Stimulated activated CD4-positive, alpha-beta T cell treated with anti-CD3 and anti-CD28 coated beads, Interleukin-2, amount 100 ng/mL, for 24 hours (primary cell): Measurements from ENCODE around the gene MAST1.
"Not testable (repeated sequence)": the region's sequence is repeated elsewhere in the genome, so short reads cannot be mapped to it uniquely, and the experiment has no call there.

Source experiments
- DNase-seq, 2 donors: peaks; one replicate each; pipeline ENCODE4 v3.0.0-alpha.2; 2020

The MAST1 gene

DNA sequence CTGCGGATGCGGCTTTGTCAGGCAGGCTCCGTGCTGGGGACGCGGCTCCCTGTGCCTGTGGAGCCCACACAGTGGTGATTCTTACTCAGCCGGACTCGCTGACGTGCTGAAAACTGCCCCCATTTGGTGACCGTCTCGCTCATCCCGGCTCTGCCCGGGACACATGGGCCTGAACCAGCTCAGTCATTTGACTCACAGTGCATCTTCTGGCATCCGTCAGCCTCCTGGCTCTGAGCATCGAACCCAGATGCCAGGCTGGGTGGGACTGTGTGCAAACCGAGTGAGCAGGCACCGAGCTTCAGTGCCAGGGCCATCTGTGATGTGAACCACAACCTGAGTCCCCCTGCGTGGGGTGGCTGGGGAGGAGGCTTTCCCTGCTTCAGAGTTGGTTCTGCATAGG lies 58.1 kb downstream of the MAST1 start:
- DNase-seq = no peak

DNA sequence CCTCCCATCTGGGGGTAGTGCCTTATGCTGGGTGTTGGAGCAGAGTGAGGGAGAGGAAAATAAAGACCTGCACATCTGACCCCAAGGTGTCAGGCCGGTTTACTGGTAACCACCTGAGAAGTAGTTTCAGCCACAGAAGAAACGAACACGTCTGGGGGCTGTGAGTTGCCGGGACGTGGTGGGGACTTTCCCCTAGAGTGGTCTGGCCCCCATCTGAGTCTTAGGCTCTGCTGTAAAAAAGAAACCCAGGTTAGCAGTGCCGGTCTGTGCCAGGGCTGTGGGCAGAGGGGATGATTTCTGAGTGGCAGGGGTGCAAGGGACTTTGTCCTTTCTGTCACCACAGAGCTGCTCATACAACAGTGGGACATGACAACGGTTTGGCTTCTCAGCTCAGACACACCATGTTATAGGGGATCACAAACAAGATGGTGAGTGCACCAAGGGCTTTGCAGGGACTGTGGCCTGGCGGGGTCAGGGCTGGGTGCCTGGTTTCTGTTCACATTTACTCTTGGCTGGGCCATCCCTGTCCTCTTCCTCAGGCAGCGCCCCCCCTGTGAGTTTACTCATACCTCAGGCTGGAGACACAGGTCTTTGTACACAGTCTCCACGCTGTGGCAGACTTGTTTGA lies 61.7 kb downstream of the MAST1 start:
- DNase-seq = no peak

DNA sequence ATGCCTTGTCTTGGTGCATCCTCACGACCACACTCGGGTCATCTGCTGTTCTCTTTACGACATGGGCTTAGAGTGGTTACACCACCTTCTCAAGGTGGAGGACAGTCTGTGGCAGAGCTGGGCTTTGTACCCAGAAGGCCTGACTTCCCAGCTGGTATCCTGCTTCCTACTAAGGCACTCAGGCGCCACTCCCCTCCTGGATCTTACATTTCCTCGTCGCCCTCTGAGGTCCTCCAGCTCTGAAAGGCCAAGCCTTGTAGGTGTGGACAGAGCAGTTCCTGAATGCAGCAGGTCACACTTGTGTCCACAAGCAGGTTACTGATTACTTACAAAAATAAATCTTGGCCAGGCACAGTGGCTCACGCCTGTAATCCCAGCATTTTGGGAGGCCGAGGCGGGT lies 68.9 kb downstream of the MAST1 start:
- DNase-seq = no peak

DNA sequence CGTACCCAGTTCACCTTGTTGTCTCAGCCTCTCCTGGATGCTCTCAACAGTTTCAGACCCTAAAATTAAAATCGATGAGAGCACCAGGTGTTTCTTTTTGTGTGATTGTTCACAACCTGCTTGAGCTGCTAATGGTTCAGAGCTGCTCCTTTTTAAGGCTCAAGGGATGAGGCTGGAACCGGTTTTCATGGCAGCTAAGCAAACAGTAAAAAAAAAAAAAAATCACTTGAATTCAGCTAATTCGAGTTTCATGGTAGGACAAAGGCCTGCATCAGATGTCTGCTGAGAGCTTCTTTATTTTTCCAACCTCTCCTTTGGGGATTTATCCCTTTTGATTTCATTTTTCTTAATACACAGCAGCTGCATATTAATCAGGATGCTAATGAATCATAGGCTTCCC lies 74.3 kb downstream of the MAST1 start:
- DNase-seq = no peak

DNA sequence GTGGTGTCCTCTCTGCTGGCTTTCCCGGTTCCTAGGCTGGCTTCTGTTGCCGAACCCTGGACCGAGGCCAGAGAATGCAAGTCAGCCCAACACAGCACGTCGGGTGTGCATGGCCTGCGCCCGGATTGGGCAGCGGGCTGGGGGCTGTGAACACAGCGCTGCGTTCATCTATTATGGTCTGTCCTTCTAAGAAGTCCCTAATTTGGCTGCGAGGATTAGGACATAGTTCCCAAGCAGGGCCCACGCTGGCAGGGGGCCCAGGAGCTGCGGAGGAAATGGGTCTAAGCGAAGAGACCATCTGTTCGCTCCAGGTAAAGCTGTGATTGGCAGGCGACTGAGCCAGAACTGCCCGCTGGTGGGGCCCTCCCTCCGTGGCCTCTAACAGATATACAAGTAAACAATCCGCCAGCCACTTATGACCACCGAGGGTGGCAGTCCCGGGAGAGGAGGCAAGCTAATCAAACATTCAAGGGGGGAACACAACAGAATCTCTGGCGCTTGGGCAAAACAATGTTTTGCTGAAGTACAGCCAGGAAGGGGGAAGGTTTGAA lies 74.8 kb downstream of the MAST1 start:
- no peak for DNase-seq

DNA sequence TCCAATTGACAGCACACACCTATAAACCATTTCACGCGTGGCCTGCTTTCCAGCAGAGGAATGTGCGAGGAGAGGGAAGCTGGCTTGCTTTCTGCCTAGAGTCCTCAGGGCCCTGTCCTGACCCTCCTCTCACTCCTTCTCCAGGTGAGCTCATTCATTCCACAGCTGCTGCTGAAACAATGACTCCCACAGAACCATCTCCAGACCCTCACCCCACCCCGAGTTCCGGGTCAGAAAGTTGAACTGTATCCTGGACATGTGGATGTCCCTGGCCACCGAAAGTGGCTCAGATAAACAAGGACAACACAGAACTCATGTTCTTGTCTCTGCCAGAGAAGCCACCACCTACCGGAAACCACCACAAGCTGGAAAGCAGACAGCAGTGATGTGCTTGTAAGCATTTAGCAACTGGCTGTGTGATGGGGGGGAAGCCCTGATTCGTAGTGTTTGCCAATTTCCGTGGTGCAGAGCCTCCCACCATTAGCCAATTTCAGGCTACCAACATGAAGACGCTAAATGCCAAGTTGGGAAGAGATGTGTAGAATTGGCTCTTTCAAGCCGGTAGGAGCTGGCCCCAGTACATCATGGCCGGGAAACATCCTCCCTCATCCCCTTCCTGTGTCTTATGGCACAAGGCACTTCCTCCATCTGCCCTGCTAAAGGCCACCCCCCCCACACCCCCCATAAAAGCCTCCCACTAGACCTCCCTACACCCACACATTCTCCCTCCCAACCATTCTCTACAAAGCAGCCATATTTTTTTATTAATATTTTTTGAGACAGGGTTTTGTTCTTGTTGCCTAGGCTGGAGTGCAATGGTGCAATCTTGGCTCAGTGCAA lies 75.8 kb downstream of the MAST1 start:
- peak; percentile 32 to 43 for DNase-seq

DNA sequence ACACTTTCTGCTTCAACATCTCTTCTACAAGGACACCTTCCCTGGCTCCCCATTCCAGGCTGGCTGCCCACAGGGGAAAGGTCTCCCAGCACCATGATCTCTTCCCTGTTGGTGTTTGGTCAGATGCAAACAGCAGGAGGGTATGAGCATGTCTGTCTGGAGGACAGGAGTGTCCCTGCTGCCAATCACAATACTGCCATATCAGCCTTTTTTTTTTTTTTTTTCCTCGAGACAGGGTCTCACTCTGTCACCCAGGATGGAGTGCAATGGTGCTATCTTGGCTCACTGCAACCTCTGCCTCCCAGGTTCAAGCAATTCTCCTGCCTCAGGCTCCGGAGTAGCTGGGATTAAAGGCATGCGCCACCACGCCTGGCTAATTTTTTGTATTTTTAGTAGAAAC lies 77.5 kb downstream of the MAST1 start:
- DNase-seq = not testable (repeated sequence)

DNA sequence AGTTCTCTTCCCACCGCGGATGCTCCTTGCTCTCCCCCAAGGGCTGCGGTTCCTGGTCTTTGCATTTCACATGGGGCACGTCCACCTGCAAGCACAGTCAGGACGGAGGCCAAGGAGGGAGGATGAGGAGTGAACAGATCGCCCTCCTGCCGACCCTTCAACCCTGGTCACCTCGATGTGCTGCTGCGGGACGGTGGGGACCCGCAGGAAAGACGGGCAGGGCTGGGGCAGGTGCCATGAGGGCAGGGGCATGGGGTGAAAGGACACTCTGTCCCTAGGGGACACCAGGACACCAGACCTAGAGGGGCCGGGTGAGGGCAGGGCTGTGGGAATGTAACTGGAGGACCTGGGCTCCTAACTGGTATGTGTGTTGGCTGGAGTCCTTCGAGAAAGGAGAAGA lies 79.9 kb downstream of the MAST1 start:
- DNase-seq = no peak

DNA sequence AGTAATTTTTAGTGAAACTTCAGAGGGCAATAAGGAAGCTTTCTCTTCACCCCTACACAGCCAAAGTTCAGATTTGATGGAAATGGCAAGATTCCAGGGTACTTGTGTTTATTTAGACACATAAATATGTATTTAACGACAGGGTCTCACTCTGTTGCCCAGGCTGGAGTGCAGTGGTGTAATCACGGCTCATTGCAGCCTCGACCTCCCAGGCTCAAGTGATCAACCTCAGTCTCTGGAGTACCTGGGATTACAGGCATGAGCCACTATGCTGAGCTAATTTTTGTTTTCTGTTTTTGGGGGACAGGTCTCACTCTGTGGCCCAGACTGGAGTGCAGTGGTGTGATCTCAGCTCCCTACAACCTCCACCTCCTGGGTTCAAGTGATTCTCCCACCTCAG lies 82.7 kb downstream of the MAST1 start:
- no peak for DNase-seq

DNA sequence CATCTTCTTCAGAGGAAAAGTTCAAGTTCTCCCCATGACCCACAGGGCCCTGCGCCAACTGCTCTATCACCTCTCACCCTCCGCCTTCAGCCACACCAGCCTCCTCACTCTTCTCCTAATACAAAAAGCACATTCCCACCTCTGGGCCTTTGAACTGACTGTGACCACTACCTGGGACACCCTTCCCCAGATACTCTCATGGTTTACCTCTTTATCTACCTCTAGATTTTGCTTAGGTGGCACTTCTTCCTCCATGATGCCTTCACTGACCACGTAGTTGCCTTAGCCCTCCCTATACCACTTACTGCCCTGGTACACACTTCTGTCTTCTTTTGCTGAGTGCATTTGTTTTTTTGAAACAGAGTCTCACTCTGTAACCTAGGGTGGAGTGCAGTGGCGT lies 84.6 kb downstream of the MAST1 start:
- no peak for DNase-seq
